K562 (cell line): ENCODE measurements around the gene IL15RA. TPM values are rescaled to one million over a fixed set of nuclear protein-coding genes. Genes with fewer than 3 reads are reported as not detected.

ENCODE experiments used
- ATAC-seq: fragments of 200-7000 bp; cut with Tn5 transposase; 3 replicates; pipeline ENCODE4 v1.9.1; 2020; ENCODE audit warnings: moderate library complexity
- BruUV-seq: library from RNA; stranded (reverse); fragments of 400-500 nt; replicated peaks from 2 replicates; lab custom pipeline; 2021; lab: Mats Ljungman, UMichigan
- CTCF ChIA-PET: fragments of 300-600 bp; formaldehyde crosslinking; extraction: SDS; loops from one replicate; lab custom pipeline; 2021; ENCODE audit warnings: low intra/inter-chr PET ratio; lab: Yijun Ruan, JAX
- POLR2A ChIA-PET: fragments of 300-600, 350-650 bp; sonication (Branson Sonifier 250); formaldehyde crosslinking; extraction: SDS; loops from one replicate; lab custom pipeline; 2021; ENCODE audit warnings: antibody characterized with exemption, inconsistent platforms; lab: Yijun Ruan, JAX
- DNase-seq, 4 experiments: peaks; one replicate each; pipeline versions ENCODE4 v3.0.0 to v3.0.0-alpha.2; 2011 to 2018; ENCODE audit warnings: low spot score in 3 of 4, mixed read lengths in 3 of 4; ENCODE audit errors: extremely low read depth in 1 of 4
- FAIRE-seq: peaks from 2 replicates; lab custom pipeline; 2011; peaks lifted over from hg19 to GRCh38; lab: Jason Lieb, UNC
- H2AFZ ChIP-seq: 2 replicates; pipeline ENCODE4 v1.6.0; 2011; ENCODE audit warnings: low read depth, low read length, control low read depth, inconsistent platforms
- H3K27ac ChIP-seq: fragments of 200-600 bp; 3 replicates; pipeline ENCODE4 v1.8.0; 2011; ENCODE audit warnings: low read depth, mild to moderate bottlenecking, control low read depth, inconsistent platforms, low read length, moderate library complexity, mixed read lengths; ENCODE audit errors: extremely low read depth
- H3K27me3 ChIP-seq, 2 experiments: fragments of 300-600 bp in 1 of 2; 2 replicates in 1 of 2; 3 replicates in 1 of 2; pipeline versions ENCODE4 v1.6.0 to v1.8.0; 2011; ENCODE audit warnings: inconsistent platforms in 2 of 2, low read length in 2 of 2, mild to moderate bottlenecking in 1 of 2, mixed read lengths in 1 of 2, moderate library complexity in 1 of 2; ENCODE audit not compliant: control insufficient read depth in 2 of 2, insufficient read depth in 2 of 2
- H3K36me3 ChIP-seq: fragments of 300-600 bp; 3 replicates; pipeline ENCODE4 v1.8.0; 2011; ENCODE audit warnings: mild to moderate bottlenecking, low read length, inconsistent platforms; ENCODE audit not compliant: control insufficient read depth, insufficient read depth
- H3K4me1 ChIP-seq, 2 experiments: fragments of 200-600 bp in 1 of 2; replicated peaks in 1 of 2; 2 replicates in 1 of 2; 3 replicates in 1 of 2; pipeline versions ENCODE4 v1.5.1 to v1.8.0; 2011; ENCODE audit warnings: inconsistent platforms in 2 of 2, low read length in 2 of 2, mild to moderate bottlenecking in 1 of 2, mixed read lengths in 1 of 2, moderate library complexity in 1 of 2; ENCODE audit not compliant: control insufficient read depth in 2 of 2, insufficient read depth in 2 of 2
- H3K4me2 ChIP-seq: 2 replicates; pipeline ENCODE4 v1.6.1; 2011; ENCODE audit warnings: low read length, control low read depth, inconsistent platforms, mixed read lengths; ENCODE audit not compliant: insufficient read depth
- H3K4me3 ChIP-seq: fragments of 200-600 bp; sonication (generic), shearing (Covaris generic); 2 replicates; pipeline ENCODE4 v1.5.1; 2016; ENCODE audit warnings: control low read depth, inconsistent platforms
- H3K79me2 ChIP-seq: fragments of 200-600 bp; 3 replicates; pipeline ENCODE4 v1.8.0; 2011; ENCODE audit warnings: low read length, inconsistent platforms; ENCODE audit not compliant: control insufficient read depth, insufficient read depth
- H3K9ac ChIP-seq, 2 experiments: 2 replicates each; pipeline versions ENCODE4 v1.6.0 to v1.6.1; 2011; ENCODE audit warnings: low read depth in 2 of 2, low read length in 2 of 2, control low read depth in 1 of 2, inconsistent platforms in 1 of 2, mild to moderate bottlenecking in 1 of 2, mixed read lengths in 1 of 2; ENCODE audit not compliant: insufficient read depth in 1 of 2
- H3K9me1 ChIP-seq: one replicate; pipeline ENCODE4 v1.6.0; 2011; ENCODE audit warnings: inconsistent platforms, mild to moderate bottlenecking, low read length, moderate library complexity; ENCODE audit not compliant: control insufficient read depth, insufficient read depth
- H3K9me3 ChIP-seq: replicated peaks from 2 replicates; pipeline ENCODE4 v1.5.1; 2011; ENCODE audit warnings: low read depth, low read length, inconsistent platforms; ENCODE audit not compliant: control insufficient read depth, insufficient read depth
- H4K20me1 ChIP-seq: replicated peaks from 2 replicates; pipeline ENCODE4 v1.6.1; 2011; ENCODE audit warnings: low read length, inconsistent platforms, mixed read lengths; ENCODE audit not compliant: control insufficient read depth, insufficient read depth
- ARID1B ChIP-seq: fragments of 450-650 bp; IDR thresholded peaks from 2 replicates; pipeline ENCODE4 v1.6.1; 2016; ENCODE audit warnings: antibody characterized with exemption, mild to moderate bottlenecking, inconsistent platforms
- CBFA2T2 ChIP-seq: fragments of 450-650 bp; conservative IDR thresholded peaks from 2 replicates; pipeline ENCODE4 v1.6.1; 2017; ENCODE audit warnings: mild to moderate bottlenecking
- CBFA2T3 ChIP-seq: fragments of 450-650 bp; IDR thresholded peaks from 2 replicates; pipeline ENCODE4 v1.6.1; 2017
- DPF2 ChIP-seq: fragments of 450-650 bp; IDR thresholded peaks from 2 replicates; pipeline ENCODE4 v1.6.1; 2016
- FOXK1 ChIP-seq: sonication (generic); formaldehyde crosslinking; IDR thresholded peaks from 2 replicates; pipeline ENCODE4 v1.8.0; 2022; ENCODE audit warnings: missing genetic modification reagents, mild to moderate bottlenecking, borderline replicate concordance
- HDAC1 ChIP-seq, 2 experiments: fragments of 450-650 bp; IDR thresholded peaks; 2 replicates each; pipeline ENCODE4 v1.6.1; 2016 to 2017; ENCODE audit warnings: inconsistent platforms in 1 of 2, mild to moderate bottlenecking in 1 of 2, moderate library complexity in 1 of 2
- IFI16 ChIP-seq: fragments of 250-450 bp; sonication (Bioruptor Pico); IDR thresholded peaks from 2 replicates; pipeline ENCODE4 v2.1.2; 2022; ENCODE audit warnings: mild to moderate bottlenecking, inconsistent platforms
- JUND ChIP-seq, 2 experiments: IDR thresholded peaks; 2 replicates in 1 of 2; 3 replicates in 1 of 2; pipeline ENCODE4 v1.6.1; 2011; ENCODE audit warnings: borderline replicate concordance in 2 of 2, low read depth in 2 of 2, low read length in 2 of 2, improper control_type of control experiment in 1 of 2, missing biosample characterization in 1 of 2, missing genetic modification characterization in 1 of 2, missing genetic modification reagents in 1 of 2
- NCOR1 ChIP-seq: fragments of 450-650 bp; IDR thresholded peaks from 2 replicates; pipeline ENCODE4 v1.6.1; 2016; ENCODE audit warnings: mild to moderate bottlenecking, moderate library complexity
- RBFOX2 ChIP-seq: fragments of 200-400 bp; formaldehyde crosslinking; IDR thresholded peaks from 2 replicates; pipeline ENCODE4 v1.6.1; 2017; ENCODE audit warnings: low read depth, mild to moderate bottlenecking, low read length, moderate library complexity
- RCOR1 ChIP-seq, 2 experiments: IDR thresholded peaks; 2 replicates each; pipeline ENCODE4 v1.6.1; 2012; ENCODE audit warnings: low read depth in 2 of 2, low read length in 2 of 2, borderline replicate concordance in 1 of 2, improper control_type of control experiment in 1 of 2
- SMARCB1 ChIP-seq: IDR thresholded peaks from 2 replicates; pipeline ENCODE4 v1.6.1; 2011; ENCODE audit warnings: improper control_type of control experiment, low read depth; ENCODE audit not compliant: insufficient read length
- TCF3 ChIP-seq: sonication (generic); formaldehyde crosslinking; IDR thresholded peaks from 2 replicates; pipeline ENCODE4 v1.4.0; 2020; ENCODE audit warnings: mild to moderate bottlenecking, missing genetic modification reagents
- U2AF2 ChIP-seq: fragments of 200-400 bp; formaldehyde crosslinking; optimal IDR thresholded peaks from 2 replicates; pipeline ENCODE3; 2017; ENCODE audit warnings: low read depth, mild to moderate bottlenecking, low read length
- ZBTB5 ChIP-seq: fragments of 450-650 bp; IDR thresholded peaks from 2 replicates; pipeline ENCODE4 v1.6.1; 2017; ENCODE audit warnings: antibody characterized with exemption
- ZFP1 ChIP-seq: fragments of 450-650 bp; formaldehyde crosslinking; IDR thresholded peaks from 2 replicates; pipeline ENCODE4 v1.4.0; 2020; ENCODE audit warnings: mild to moderate bottlenecking, mixed read lengths
- ZNF253 ChIP-seq: fragments of 250-450 bp; sonication (Bioruptor Pico); conservative IDR thresholded peaks from 2 replicates; pipeline ENCODE4 v1.6.1; 2021; ENCODE audit warnings: mild to moderate bottlenecking
- ZNF707 ChIP-seq: fragments of 250-450 bp; sonication (Bioruptor Pico); conservative IDR thresholded peaks from 2 replicates; pipeline ENCODE4 v1.8.0; 2022; ENCODE audit warnings: inconsistent platforms, mild to moderate bottlenecking, moderate library complexity
- ZNF717 ChIP-seq: fragments of 250-450 bp; sonication (Bioruptor Pico); IDR thresholded peaks from 2 replicates; pipeline ENCODE4 v1.5.0; 2021
- ZNF778 ChIP-seq: fragments of 450-650 bp; formaldehyde crosslinking; IDR thresholded peaks from 2 replicates; pipeline ENCODE4 v1.4.0; 2020; ENCODE audit warnings: mild to moderate bottlenecking, moderate library complexity
- WGBS: fragments of 100-300 bp; shearing (Covaris generic); methylation state at CpG from one replicate; pipeline ENCODE4 v1.1.6; 2016; ENCODE audit warnings: low coverage, mixed read lengths; ENCODE audit not compliant: insufficient coverage; ENCODE audit errors: missing lambda C conversion rate; 5-methylcytosine and 5-hydroxymethylcytosine counted together
- in situ Hi-C: fragments of 300-500 bp; cut with MboI; formaldehyde crosslinking; loops from 4 replicates; pipeline ENCODE4 v1.15.0; 2018; ENCODE audit warnings: inconsistent platforms, mixed read lengths
- intact Hi-C: fragments of 100-400 bp; cut with micrococcal nuclease; formaldehyde crosslinking; loops from 2 replicates; pipeline ENCODE4 v1.14.2; 2022
- polyA plus RNA-seq, 8 experiments: library from polyadenylated mRNA; depleted of rRNA in 4 of 8; stranded (reverse) in 5 of 8; unstranded in 3 of 8; fragments of >200 nt; fragmentation: Nextera tagmentation in 2 of 8; fragmentation: Illumina TruSeq in 1 of 8; extraction: Ambion mirVana in 2 of 8; extraction: Trizol in 1 of 8; gene quantifications; 2 replicates each; pipeline versions ENCODE4 v1.2.1 to v1.2.3, GENCODE V29; 2011 to 2014; ENCODE audit warnings: inconsistent platforms in 1 of 8, missing spikeins in 1 of 8
- total RNA-seq, 7 experiments: library from RNA; depleted of rRNA in 6 of 7; stranded (reverse); fragments of >200 nt in 6 of 7; fragmentation: Illumina TruSeq in 2 of 7; extraction: Trizol in 2 of 7; gene quantifications; 2 replicates each; pipeline versions ENCODE4 v1.2.1 to v1.2.3, GENCODE V29; 2011 to 2021; ENCODE audit warnings: low replicate concordance in 1 of 7

IL15RA gene
- total and polyA plus RNA-seq, 9 of the 15 experiments (the other 6 are each of a cell fraction or from before 2014, with no cell fraction given) = 1.2 to 11.7 (median 8.0) TPM

DNA sequence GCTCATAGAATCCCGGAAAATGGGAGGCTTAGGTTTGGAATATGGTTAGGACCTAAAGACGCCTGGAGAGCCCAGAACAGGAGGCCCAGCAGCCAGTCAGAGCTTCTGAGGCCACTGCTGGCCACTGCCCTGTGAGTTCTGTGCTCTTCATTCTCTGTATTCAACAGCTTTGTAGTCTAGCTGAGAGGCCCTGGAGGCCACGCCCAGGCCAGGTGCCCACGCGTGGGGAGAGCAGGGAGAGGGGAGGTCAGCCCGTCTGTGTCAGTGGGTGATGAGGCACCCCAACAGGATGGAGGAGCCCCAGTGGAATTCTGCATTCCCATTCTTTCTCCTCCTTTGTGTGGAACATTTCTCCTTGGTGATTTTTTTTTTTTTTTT lies 29.1 kb downstream of the IL15RA start (continued):
- TF ChIP-seq IFI16 (CRISPR knock-in tag) (no peak), ZBTB5 (no peak), RBFOX2 (no peak)
- TF ChIP-seq, all 486 proteins: peak for 0

DNA sequence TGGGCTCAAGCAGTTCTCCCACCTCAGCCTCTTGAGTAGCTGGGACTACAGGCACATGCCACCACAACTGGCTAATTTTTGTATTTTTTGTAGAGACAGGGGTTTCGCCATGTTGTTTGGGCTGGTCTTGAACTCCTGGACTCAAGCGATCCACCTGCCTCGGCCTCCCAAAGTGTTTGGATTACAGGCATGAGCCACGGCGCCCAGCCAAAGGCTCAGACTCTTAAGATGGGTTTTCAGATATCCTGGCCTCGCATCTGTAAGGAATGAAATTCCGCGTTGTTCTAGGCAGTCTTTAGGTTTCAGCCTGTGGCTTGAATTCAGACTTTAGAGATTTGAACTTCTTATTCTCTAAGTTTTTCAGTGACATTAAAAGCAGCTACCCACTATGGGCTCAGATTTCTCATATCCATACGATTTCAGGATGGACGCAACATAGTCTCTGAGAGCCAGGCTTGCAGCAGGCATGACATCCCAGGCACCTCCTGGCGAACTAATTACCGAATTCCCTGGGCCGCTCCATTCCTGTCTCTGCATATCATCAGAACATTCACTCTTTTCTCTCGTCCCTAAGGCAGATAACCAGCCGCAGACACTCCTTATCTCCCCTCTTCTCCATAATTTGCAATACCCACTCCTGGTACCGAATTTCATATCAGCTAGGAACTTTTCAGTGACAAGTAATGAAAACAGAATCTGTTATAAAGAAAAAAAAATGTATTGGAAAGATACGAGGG lies 29.7 kb downstream of the IL15RA start:
- intact Hi-C loops = loop anchor here (2.0 to 5.0 kb wide), 3 partner anchors 65 to 453 kb away; no protein-coding TSS in a partner anchor
- Histone ChIP-seq H3K36me3 (peaks cover under 1% of the 10 kb centered on the region; the same call in 1 of the 3 replicates), H3K4me2 (no peak overlapping the region), H3K27ac (no peak overlapping the region), H3K4me1 (peaks cover 9 to 26% of the 10 kb centered on the region in 2 experiments; a peak in 4 of 5 replicates), H2AFZ (no peak overlapping the region; the same call in 1 of the 2 replicates), H3K9ac (no peak overlapping the region), H3K9me1 (no peaks in the 10 kb centered on the region), H3K4me3 (no peak overlapping the region), H3K27me3 (no peaks in the 10 kb centered on the region), H3K79me2 (no peaks in the 10 kb centered on the region), H4K20me1 (no peaks in the 10 kb centered on the region), H3K9me3 (no peaks in the 10 kb centered on the region)
- no TSS peak for BruUV-seq
- in situ Hi-C loops = loop anchor here (5.0 to 25.0 kb wide), 2 partner anchors 140 to 440 kb away; partner anchors contain the start of gene RBM17
- CTCF ChIA-PET = interaction anchor here (4.1 kb wide), 1 partner anchor 141 kb away, joined by 47 read pairs; the partner anchor contains the start of gene RBM17
- ATAC-seq (no peak), FAIRE-seq (no peak), DNase-seq (no peak)
- WGBS = 49% methylated on average over 17 of the region's 17 CpGs
- POLR2A ChIA-PET = interaction anchor here (1.5 kb wide), 1 partner anchor 454 kb away, joined by 4 read pairs; no protein-coding TSS in a partner anchor
- TF ChIP-seq U2AF2 = no peak
- no peak for TF ChIP-seq SMARCB1
- TF ChIP-seq ZNF717 (CRISPR knock-in tag) = no peak
- TF ChIP-seq NCOR1 = 0 out of 2 replicates have a peak, but pooled peaks have one; percentile 14
- TF ChIP-seq ZFP1 = no peak
- TF ChIP-seq DPF2 = peak; percentile 36; the same call in 1 of the 2 replicates
- TF ChIP-seq TCF3 (CRISPR knock-in tag) = peak; percentile 25; the same call in 1 of the 2 replicates
- peak; percentile 46; the same call in 1 of the 2 replicates for TF ChIP-seq CBFA2T3
- no peak for TF ChIP-seq FOXK1 (CRISPR knock-in tag)
- no peak for TF ChIP-seq ZNF778 (CRISPR knock-in tag)
- no peak for TF ChIP-seq ZNF253 (CRISPR knock-in tag)
- 0 out of 2 replicates have a peak, but pooled peaks have one; percentile 5 for TF ChIP-seq CBFA2T2
- TF ChIP-seq ZNF707 (CRISPR knock-in tag) = peak; percentile 95
- peak in 1 of 2 experiments; percentile 55; a peak in 2 of 4 replicates for TF ChIP-seq RCOR1 (IDR thresholded peaks at IDR 0.05; ENCODE audit: borderline replicate concordance in 1 of 2, low read depth in 2 of 2, low read length in 2 of 2)
- TF ChIP-seq HDAC1 (IDR thresholded peaks at IDR 0.05) = 0 out of 4 replicates have a peak, but pooled peaks of 1 of the 2 experiments have one; percentile 32
- TF ChIP-seq ARID1B = peak; percentile 49; the same call in 1 of the 2 replicates
- peak; percentile 20; the same call in 1 of the 2 replicates for TF ChIP-seq JUND (IDR thresholded peaks at IDR 0.05; ENCODE audit: borderline replicate concordance, low read depth, low read length)
- TF ChIP-seq JUND (tag; IDR thresholded peaks at IDR 0.05; ENCODE audit: borderline replicate concordance, low read depth, low read length) = no peak
